ENCODE data around the gene RMC1.
"Not testable (repeated sequence)": the region's sequence is repeated elsewhere in the genome, so short reads cannot be mapped to it uniquely, and the experiment has no call there.

Gene RMC1

DNA sequence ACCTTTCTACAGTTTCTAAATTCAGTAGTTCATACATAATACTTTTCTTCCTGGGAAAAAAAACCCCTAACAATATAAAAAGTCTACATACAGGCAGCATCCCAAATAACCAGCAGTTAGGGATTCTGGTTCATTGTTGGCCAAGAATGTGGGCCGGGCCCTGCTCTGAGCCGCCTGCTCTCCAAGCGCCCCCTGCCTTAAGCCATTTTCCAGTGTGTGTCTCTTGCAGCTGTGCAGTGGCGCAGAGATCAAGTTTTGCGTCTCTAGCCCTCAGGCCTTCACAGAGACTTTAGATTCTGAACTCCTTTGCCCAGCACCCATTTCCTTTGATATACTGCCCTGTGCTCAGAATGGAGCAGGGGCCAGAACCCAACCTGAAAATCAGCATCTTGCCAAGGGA is 32.9 kb downstream of the RMC1 start:
- DNase-seq, result no peak

DNA sequence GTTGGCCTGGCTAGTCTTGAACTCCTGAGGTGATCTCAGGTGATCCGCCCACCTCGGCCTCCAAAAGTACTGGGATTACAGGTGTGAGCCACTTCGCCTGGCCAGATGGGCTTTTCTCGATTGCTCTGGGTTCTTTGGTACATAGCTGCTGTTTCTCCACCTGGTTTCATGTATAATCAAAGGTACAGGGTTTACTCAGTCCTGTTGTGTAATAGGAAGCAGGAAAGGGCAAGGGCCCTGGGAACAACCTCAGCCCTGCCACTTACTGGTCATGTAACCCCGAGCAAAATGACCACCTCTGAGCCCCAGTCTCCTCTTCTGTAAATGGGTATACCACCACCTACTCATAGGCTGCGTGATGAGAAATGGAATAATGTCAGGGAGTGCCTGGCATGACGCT is 34.0 kb downstream of the RMC1 start:
- DNase-seq, result no peak

DNA sequence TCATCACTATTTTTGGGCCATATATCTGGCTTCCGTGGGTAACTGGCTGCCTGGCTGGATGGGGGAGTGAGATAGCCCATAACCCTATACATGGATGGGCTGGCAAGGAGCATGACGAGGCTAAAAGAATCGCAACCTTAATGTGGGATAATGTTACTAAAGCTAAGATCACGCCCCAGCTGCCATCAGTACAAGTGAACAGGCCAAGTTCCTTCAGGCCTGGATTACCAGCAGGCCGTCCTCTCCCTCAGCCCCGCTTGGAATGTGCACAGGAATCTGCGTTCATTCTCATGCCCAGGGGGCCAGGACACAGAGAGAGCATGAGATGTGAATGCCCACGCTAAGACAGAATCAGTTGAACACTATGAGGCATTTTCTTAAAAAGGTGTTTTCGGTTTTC is 34.7 kb downstream of the RMC1 start:
- DNase-seq, result no peak

DNA sequence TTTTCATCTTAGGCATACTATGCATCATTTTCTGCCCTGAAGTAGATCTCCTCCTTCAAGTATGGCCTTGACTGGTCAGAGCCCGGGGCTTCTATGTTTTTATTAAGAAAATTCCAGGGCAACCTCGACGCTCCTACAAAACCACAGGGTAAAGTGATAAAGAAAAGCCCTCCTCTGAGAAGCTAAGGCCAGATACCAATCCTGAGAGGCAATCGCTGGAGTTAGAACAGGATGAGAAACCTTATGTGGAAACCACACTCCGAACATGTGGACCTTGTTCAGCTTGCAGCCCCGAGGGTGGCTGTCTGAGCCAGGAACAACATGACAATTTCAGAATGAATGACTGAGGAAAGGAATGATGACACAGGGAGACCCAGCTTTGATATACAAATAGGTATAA is 35.6 kb downstream of the RMC1 start:
- no peak for DNase-seq

DNA sequence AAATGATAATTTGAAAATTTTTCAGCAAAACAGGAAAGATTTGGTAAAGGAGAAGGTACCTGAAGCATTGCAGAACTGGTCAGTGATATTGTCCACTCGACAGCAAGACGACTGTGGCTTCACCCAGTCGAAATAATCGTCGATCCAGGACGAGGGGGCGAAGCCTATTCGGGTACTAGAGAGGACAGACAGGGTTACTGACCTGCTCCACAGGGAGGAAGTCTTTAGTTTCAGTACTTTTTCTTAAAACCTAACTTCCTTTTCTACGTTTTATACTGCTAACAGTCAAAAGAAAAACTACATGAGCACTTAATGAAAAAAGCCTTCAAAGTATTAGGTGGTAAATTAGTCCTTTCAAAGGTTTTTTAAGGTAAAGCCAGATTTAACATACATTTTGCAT is 36.0 kb downstream of the RMC1 start:
- DNase-seq, result no peak

DNA sequence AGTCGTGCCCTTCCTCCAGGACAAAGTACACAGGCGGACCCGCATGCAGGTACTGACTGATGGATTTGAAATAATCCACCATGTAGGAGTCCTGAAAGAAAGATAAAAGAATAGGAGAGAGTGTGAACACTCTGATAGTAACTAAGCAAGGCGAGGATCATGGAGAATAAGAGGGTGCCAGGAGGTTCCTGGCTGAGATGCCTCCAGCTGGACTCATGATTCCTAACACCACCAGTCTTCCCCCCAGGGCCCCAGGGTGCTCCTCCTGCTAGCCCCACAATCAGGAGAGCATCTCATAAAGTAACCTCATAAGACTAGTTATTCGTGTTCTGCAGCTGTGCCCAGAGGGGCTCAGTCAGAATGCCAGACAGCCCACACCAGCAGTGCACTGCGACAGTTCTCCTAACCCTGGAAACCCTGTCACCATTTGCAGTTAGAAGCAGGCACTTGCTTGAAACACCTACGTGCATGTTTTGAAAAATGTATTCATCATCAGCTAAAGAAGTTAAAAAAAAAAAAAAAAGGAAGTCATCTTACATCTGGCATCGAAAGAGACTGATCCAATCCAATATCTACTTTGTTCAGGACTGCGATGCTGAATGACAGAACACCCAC is 36.7 kb downstream of the RMC1 start:
- DNase-seq, result no peak

DNA sequence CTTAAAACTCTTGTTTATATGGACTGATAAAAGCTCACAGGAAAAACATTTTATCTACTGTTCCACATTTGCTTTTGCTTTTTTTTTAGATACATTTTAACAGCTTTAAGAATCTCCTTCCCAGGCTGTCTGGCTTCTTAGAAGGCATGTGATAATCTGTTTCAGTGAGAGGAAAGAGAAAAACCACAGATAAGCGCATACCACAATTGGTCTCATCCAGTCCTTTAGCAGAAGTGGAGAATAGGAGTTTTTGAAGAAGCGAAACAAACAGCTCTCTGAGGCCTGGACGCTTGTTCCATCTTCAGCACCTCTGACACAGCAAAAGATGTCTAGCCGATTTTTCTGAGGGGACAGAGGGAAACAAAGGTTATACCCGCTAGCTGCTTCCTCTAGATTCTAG is 37.6 kb downstream of the RMC1 start:
- DNase-seq, result no peak

DNA sequence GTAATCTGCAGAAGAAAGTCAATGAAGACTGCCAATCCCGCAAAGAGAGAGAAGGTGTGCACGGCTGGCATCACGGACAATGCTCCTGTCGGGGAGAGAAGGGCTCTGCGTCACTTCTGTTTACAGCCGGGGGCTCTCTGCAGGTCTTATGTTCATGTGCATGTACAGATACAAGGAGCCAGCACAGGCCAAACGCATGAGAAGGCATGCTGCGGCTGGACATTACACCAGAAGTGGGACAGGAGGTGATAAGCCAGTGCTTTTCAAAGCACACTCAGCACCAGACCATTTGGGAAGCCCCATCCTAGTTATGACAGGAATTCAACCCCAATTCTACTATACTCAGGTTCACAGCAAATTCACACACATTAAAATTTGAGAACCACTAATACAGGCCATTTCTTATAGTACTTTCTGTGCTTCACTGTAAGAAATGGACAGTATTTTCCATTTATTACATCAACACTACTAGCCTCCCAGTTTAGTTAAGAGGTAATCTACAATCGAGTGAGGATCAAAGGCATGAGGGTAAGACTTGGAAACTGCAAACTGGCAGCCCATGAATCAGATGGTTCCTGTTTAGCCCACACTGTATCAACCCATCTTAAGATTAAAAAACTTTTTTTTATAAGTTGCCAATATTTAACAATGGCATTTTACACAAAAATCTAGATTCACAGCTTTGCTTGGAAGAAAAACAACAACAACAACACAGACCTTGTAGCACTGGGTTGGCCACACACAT is 38.2 kb downstream of the RMC1 start:
- DNase-seq, result no peak

GRCh38 chr18:23542461-23542860 is 39.1 kb downstream of the RMC1 start:
- DNase-seq, result no peak

DNA sequence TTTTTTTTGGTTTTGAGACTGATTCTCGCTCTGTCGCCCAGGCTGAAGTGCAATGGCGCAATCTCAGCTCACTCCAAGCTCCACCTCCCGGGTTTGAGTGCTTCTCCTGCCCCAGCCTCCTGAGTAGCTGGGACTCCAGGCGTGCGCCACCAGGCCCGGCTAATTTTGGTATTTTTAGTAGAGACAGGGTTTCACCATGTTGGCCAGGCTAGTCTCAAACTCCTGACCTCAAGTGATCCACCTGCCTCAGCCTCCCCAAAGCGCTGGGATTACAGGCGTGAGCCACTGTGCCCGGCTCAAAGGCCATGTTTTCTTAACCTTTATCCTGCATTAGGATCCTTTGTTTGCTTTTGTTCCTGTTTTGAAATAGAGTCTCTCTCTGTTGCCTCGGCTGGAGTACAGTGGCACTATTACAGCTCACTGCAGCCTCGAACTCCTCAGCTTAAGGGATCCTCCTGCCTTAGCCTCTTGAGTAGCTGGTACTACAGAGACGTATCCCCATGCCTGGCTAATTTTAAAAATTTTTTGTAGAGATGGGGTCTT is 42.0 kb downstream of the RMC1 start:
- no peak for DNase-seq

DNA sequence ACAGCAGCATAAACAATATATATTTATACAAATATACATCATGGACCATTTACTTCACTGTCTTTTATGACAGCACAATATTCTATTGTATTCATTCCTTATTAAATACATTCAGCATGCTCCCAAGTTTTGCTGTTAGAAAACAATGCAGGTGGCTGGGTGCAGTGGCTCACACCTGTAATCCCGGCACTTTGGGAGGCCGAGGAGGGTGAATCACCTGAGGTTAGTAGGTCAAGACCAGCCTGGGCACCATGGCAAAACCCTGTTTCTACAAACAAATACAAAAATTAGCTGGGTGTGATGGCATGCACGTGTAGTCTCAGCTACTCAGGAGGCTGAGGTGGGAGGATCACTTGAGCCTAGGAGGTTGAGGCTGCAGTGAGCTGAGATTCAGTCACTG is 44.0 kb downstream of the RMC1 start:
- no peak for DNase-seq

DNA sequence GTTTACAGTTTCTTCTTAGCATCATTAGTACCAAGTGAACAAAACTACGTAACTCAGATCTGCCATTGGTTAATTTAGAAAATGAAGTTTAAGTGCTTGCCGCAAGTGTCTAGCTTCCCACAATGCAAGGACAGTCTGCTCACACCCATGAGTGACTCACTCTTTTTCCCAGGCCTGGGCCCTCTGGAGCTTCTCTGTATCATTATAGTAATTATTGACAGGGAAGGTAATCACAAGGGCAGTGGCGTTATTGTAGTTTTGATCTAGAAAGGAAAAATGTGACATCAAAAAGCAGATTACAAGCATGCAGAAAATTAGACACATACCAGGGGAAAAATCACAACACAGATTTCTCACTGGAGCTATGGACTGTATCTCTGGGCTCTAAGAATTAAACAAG is 44.5 kb downstream of the RMC1 start:
- DNase-seq, result no peak

GRCh38 chr18:23548275-23548674 is 45.0 kb downstream of the RMC1 start:
- DNase-seq, result no peak

DNA sequence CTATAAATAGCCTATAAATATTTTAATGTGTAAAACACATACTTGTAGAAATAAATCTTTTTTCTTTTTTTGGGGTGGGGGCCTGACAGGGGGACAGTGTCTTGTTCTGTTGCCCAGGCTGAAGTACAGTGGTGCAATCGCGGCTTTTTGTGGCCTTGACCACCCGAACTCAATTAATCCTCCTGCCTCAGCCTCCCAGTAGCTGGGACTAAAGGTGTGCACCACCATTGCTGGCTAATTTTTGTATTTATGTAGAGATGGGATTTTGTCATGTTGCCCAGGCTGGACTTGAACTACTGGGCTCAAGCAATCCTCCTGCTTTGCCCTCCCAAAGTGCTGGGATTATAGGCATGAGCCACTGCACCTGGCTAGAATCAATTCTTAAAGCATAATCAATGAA is 45.4 kb downstream of the RMC1 start:
- no peak for DNase-seq

GRCh38 chr18:23550898-23551297 is 47.6 kb downstream of the RMC1 start:
- no peak for DNase-seq

DNA sequence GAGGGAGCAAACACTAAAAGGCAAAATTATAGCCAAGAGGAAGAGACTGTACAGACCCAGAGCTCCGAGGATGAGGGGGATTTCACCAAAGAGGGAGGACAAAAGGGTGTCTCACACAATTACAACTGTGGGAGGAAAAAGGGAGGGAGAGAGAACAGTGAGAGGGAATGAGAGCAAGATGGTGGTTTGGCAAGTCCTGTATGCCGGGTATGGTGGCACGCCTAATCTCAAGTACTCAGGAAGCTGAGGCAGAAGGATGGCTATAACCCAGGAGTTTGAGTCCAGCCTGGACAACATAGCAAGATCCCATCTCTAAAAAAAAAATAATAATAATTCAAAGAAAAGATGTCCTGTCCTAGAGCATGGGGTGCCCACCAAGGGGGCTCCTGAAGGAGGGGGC is 48.7 kb downstream of the RMC1 start:
- no peak for DNase-seq

DNA sequence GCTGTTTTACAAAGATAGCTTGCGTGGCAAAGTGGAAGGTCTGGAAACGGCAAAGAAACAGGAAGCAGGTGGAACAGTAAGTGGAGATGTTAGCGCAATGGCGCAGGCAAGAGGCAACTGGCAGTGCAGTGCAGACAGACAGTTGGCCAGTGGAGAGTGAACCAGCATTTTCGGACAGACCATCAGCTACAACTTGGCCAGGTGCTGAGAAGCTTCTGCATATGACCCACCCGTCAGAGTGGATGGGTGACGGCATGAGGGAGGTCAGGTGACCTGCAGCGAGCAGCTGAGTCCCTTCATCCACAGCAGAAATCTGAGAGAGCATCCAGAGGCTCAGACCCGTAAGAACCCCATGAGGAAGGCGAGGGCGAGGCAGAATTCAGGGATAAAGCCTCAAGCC is 49.2 kb downstream of the RMC1 start:
- no peak for DNase-seq

DNA sequence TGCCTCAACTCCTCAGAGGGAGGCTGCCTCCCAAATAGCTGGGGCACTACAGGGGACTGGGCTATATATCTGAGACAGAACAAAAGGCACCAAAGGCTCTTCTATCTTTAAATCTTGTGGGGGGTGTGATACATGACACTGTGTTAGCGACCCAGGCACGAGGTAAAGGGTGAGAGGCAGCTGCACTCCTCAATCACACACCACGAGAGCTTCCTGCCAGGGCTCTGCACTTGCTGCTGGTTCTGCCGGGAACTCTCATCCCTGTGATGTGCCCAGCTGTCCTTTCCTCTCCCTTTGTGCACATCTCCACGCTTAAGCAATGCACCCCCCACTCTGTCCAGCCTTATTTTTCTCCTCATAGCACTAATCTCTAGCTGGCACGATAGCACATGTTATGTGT is 50.6 kb downstream of the RMC1 start:
- DNase-seq, result no peak

DNA sequence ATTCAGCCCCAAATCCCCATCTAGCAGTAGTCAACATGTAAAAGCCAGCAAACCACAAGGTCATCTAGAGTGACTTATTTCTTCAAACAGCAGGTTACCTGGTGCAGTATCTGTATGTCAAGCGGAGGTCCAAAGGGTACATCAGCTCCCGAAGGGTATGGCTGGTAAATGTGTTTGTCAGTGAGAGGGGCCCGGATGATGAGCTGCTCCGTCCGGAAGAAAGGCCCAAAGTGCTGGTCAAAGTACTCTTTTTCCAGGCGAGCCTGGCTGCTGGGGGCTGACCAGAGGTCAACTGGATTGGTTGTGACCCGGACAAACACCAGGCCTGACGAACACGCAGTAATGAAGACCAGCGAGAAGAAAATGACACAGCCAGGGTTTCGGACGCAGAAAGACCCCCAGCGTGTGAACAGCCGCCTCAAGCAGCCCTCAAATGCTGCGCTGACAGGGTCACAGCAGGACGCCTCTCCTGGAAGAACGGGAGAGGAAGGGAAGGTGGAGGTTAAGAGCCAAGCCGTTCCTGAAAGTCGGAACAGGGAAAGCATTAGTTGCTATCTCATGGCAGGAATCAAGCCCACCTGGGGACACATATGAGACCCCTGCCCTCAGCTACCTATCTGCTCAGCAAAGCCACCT is 53.0 kb downstream of the RMC1 start:
- no peak for DNase-seq

DNA sequence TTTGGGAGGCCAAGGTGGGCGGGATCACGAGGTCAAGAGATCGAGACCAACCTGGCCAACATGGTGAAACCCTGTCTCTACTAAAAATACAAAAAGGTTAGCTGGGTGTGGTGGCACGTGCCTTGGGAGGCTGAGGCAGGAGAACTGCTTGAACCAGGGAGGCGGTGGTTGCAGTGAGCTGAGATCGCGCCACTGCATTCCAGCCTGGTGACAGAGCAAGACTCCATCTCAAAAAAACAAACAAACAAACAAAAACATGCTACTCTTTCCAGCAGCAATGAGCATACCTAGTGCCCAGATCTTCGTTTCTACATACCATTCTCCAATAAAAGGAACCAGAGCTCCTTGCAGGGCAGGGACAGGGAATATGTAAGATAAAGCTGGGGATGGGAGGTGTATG is 54.2 kb downstream of the RMC1 start:
- not testable (repeated sequence) for DNase-seq

DNA sequence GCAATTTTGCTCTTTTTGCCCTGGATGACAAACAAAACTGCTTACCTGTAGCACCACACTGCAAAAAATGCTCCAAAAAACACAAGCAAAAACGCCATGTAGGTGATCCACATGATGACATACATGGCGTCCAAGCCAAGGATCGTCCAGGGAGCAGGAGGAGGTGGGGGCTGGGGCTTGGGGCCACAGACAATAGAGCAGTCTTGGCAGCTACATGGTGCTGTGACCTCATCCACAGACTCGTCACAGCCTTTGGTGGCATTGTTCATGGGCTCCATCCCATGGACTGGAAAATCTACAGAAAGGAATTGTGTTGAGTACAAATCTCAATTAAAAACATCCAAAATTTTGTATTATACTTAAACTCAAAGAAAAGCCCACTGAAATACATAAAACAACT is 56.9 kb downstream of the RMC1 start:
- no peak for DNase-seq

- DNase-seq, result no peak
Measured at GRCh38 chr18:23563377-23564043, 60.2 kb downstream of the RMC1 start.

DNA sequence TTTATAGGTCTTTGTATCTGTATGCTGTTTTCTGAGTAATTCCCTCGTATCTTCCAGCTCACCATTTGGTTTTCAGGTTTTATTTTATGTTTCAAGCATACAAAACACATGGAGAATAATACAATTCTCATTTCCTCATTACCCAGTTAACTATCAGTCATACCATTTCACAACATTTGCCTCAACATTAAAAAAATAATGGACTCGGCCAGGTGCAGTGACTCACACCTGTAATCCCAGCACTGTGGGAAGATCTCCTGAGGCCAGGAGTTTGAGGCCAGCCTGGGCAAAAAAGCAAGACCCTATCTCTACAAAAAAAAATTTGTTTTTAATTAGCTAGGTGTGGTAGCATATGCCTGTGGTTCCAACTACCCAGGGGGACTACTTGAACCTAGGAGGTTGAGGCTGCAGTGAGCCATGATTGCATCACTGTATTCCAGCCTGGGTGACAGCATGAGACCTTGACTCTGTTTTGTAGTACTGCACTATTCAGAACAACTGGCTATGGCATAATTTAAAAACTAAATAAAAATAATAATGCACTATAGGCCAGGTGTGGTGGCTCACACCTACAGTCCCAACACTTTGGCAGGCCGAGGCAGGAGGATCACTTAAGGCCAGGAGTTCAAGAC is 62.7 kb downstream of the RMC1 start:
- no peak for DNase-seq
